Glutamatergic neuron (in vitro differentiated cells): Measurements from ENCODE around the gene DAGLA. TPM values are rescaled to one million over a fixed set of nuclear protein-coding genes. Genes with fewer than 3 reads are reported as not detected.

Experiments used
- DNase-seq: peaks from one replicate; pipeline ENCODE4 v3.0.0; 2022
- H3K27ac Mint-ChIP-seq: one replicate; pipeline ENCODE4 v1.8.0; 2020; ENCODE audit warnings: mild to moderate bottlenecking, mixed read lengths, inconsistent platforms; ENCODE audit not compliant: unreplicated experiment
- H3K27me3 Mint-ChIP-seq: one replicate; pipeline ENCODE4 v1.8.0; 2020; ENCODE audit warnings: mild to moderate bottlenecking, moderate library complexity, mixed read lengths, inconsistent platforms; ENCODE audit not compliant: unreplicated experiment
- H3K36me3 Mint-ChIP-seq: one replicate; pipeline ENCODE4 v1.8.0; 2020; ENCODE audit warnings: mild to moderate bottlenecking, mixed read lengths, inconsistent platforms; ENCODE audit not compliant: unreplicated experiment
- H3K4me1 Mint-ChIP-seq: one replicate; pipeline ENCODE4 v1.8.0; 2020; ENCODE audit warnings: mild to moderate bottlenecking, low read depth, mixed read lengths, inconsistent platforms; ENCODE audit not compliant: unreplicated experiment
- H3K4me3 Mint-ChIP-seq: one replicate; pipeline ENCODE4 v1.8.0; 2020; ENCODE audit warnings: mild to moderate bottlenecking, mixed read lengths, inconsistent platforms; ENCODE audit not compliant: unreplicated experiment
- H3K9me3 Mint-ChIP-seq: one replicate; pipeline ENCODE4 v1.8.0; 2020; ENCODE audit warnings: mild to moderate bottlenecking, moderate library complexity, mixed read lengths, inconsistent platforms; ENCODE audit not compliant: unreplicated experiment
- CTCF ChIP-seq: fragments of 200-600 bp; sonication (generic); IDR thresholded peaks from one replicate; pipeline ENCODE4 v1.5.0; 2021; ENCODE audit not compliant: partially characterized antibody, unreplicated experiment
- total RNA-seq: library from RNA; stranded (reverse); fragmentation: NEBNext Ultra II Directional; extraction: Animal tissue kit (Norgen Biotek cat#: 25700); gene quantifications from one replicate; pipeline ENCODE4 v1.2.1, GENCODE V29; 2021; ENCODE audit not compliant: unreplicated experiment

Gene DAGLA
- total RNA-seq, 1 donor from 2014 or later, result 9.6 TPM

DNA sequence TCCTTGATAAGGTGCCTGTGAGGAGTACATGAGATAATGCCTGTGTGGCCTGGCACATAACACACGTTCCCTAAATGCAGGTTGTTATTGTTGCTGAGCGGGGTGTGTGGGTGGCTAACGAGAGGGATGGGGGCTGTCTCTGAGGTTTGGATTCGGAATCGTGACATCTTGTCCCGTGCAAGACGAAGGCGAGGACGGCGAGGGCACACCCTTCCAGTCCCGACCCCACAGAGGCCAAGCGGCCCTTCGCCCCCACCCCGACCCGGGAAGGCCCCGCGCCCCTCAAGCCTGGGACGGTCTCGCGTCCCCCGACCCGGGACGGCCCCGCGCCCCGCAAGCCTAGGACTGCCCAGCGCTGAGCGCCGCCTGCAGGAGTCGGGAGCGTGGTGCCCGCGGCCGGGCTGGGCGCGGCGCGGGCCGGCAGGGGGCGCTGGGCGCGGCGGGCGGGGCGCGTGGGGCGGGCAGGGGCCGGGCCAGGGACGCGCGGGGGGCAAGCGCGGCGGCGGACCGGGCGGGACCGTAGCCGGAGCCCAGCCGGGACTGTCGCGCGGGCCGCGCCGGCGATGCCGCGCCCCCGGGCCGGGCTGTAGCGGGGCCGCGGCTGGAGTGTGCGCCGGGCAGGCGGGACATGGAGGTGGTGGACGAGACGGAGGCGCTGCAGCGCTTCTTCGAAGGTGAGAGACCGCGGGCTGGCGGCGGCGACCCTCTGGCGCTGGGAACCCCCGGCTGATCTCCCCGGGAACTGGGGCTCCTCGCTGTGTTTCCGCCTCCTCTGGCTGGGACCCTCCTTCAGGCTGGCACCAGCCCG, 72.1 kb downstream of the DAGLA start, which contains the start of gene MYRF:
Gene MYRF (plus strand): TSS at position 520 of the 808 bp plus-strand sequence. CDS start 109 bp downstream, at position 629.
- H3K4me1 Mint-ChIP-seq, result peaks cover 7% of the 10 kb centered on the region
- H3K27ac Mint-ChIP-seq, result no peak within 1 kb of the TSS

GRCh38 chr11:61752925-61753521, 72.8 kb downstream of the DAGLA start:
- TF ChIP-seq CTCF, result no peak
- H3K36me3 Mint-ChIP-seq, result no peaks in the 10 kb centered on the region
- H3K27me3 Mint-ChIP-seq, result peaks cover 21% of the 10 kb centered on the region
- peaks cover 7% of the 10 kb centered on the region for H3K4me1 Mint-ChIP-seq
- H3K9me3 Mint-ChIP-seq, result peaks cover 3% of the 10 kb centered on the region
- peak overlapping the region; percentile 80 for H3K4me3 Mint-ChIP-seq
- no peak overlapping the region for H3K27ac Mint-ChIP-seq
- DNase-seq, result no peak

More for the DNA sequence above, 72.1 kb downstream of the DAGLA start, which contains the start of gene MYRF:
- peak; percentile 80 for DNase-seq
- peaks cover 21% of the 10 kb centered on the region for H3K27me3 Mint-ChIP-seq
- H3K36me3 Mint-ChIP-seq, result no peaks in the 10 kb centered on the region
- H3K9me3 Mint-ChIP-seq, result peaks cover 3% of the 10 kb centered on the region
- peak; percentile 33 for TF ChIP-seq CTCF
- H3K4me3 Mint-ChIP-seq, result peak within 1 kb of the TSS; percentile 80

GRCh38 chr11:61753672-61754071, 73.5 kb downstream of the DAGLA start:
- Mint-ChIP-seq H3K9me3 (peaks cover 3% of the 10 kb centered on the region), H3K27ac (no peak overlapping the region), H3K4me3 (no peak overlapping the region), H3K4me1 (peaks cover 7% of the 10 kb centered on the region), H3K36me3 (no peaks in the 10 kb centered on the region), H3K27me3 (peaks cover 21% of the 10 kb centered on the region)
- no peak for TF ChIP-seq CTCF
- DNase-seq, result no peak

GRCh38 chr11:61754534-61755482, 74.6 kb downstream of the DAGLA start:
- no peak overlapping the region for H3K4me3 Mint-ChIP-seq
- no peak for TF ChIP-seq CTCF
- H3K27me3 Mint-ChIP-seq, result peaks cover 20% of the 10 kb centered on the region
- no peaks in the 10 kb centered on the region for H3K4me1 Mint-ChIP-seq
- no peak for DNase-seq
- H3K9me3 Mint-ChIP-seq, result peaks cover 3% of the 10 kb centered on the region
- H3K36me3 Mint-ChIP-seq, result no peaks in the 10 kb centered on the region
- no peak overlapping the region for H3K27ac Mint-ChIP-seq
